Vagina (tissue), 2 donors: Measurements from ENCODE around the gene SMPDL3B.

Experiments
- CTCF ChIP-seq, 3 experiments: fragments of 450-650 bp in 2 of 3; fragments of 200-600 bp in 1 of 3; sonication (generic) in 1 of 3; IDR thresholded peaks; one replicate each; pipeline ENCODE4 v1.5.1; 2017 to 2019; ENCODE audit warnings: antibody characterized with exemption in 3 of 3, mild to moderate bottlenecking in 2 of 3, moderate library complexity in 2 of 3
- POLR2A ChIP-seq, 2 donors: fragments of 450-650 bp; IDR thresholded peaks; one replicate each; pipeline ENCODE4 v1.6.1; 2017; ENCODE audit warnings: antibody characterized with exemption in 2 of 2, mild to moderate bottlenecking in 2 of 2, moderate library complexity in 2 of 2
- POLR2AphosphoS5 ChIP-seq, 2 donors: sonication (generic); formaldehyde crosslinking; IDR thresholded peaks; one replicate each; pipeline ENCODE4 v1.9.0; 2017; ENCODE audit warnings: antibody characterized with exemption in 2 of 2, mild to moderate bottlenecking in 2 of 2, low read depth in 1 of 2; ENCODE audit not compliant: insufficient read depth in 1 of 2

GRCh38 chr1:27961646-27962221 lies 26.9 kb downstream of the SMPDL3B start:
- TF ChIP-seq CTCF (IDR thresholded peaks at IDR 0.05), result no peak
- TF ChIP-seq POLR2A (IDR thresholded peaks at IDR 0.05), result no peak
- no peak for TF ChIP-seq POLR2AphosphoS5 (IDR thresholded peaks at IDR 0.05; ENCODE audit: insufficient read depth in 1 of 2, low read depth in 1 of 2)
